Testis (tissue), 2 donors: ENCODE measurements around the gene CACNA2D3.

ENCODE experiments used
- POLR2A ChIP-seq: fragments of 450-650 bp; IDR thresholded peaks from one replicate; pipeline ENCODE4 v1.6.1; 2017; ENCODE audit warnings: antibody characterized with exemption, mild to moderate bottlenecking, moderate library complexity
- TF ChIP-seq, protein P1 (sequence below), 3 experiments: fragments of 450-650 bp in 2 of 3; fragments of 200-600 bp in 1 of 3; sonication (generic) in 1 of 3; IDR thresholded peaks; one replicate each; pipeline ENCODE4 v1.5.1; 2016 to 2019; ENCODE audit warnings: antibody characterized with exemption in 3 of 3, mild to moderate bottlenecking in 2 of 3, moderate library complexity in 1 of 3

DNA sequence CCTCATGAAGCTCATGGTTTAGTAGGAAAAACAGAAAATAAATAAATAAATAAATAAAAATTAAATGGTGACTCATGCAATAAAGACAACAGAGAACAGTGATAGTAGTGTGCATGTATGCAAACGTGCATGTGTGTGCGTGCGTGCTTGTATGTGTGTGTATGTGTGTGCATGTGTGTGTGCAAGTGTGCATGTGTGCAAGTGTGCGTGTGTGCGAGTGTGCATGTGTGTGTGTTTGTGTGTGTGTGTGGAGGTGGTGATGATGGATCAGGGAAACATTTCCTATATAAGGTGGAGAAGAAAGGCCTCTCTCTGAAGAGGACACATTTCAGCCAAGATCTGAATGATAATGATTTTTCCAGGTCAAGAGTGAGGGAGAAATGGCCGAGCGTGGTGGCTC is 47.2 kb downstream of the CACNA2D3 start:
- TF ChIP-seq POLR2A: no peak
- TF ChIP-seq, protein P1, sequence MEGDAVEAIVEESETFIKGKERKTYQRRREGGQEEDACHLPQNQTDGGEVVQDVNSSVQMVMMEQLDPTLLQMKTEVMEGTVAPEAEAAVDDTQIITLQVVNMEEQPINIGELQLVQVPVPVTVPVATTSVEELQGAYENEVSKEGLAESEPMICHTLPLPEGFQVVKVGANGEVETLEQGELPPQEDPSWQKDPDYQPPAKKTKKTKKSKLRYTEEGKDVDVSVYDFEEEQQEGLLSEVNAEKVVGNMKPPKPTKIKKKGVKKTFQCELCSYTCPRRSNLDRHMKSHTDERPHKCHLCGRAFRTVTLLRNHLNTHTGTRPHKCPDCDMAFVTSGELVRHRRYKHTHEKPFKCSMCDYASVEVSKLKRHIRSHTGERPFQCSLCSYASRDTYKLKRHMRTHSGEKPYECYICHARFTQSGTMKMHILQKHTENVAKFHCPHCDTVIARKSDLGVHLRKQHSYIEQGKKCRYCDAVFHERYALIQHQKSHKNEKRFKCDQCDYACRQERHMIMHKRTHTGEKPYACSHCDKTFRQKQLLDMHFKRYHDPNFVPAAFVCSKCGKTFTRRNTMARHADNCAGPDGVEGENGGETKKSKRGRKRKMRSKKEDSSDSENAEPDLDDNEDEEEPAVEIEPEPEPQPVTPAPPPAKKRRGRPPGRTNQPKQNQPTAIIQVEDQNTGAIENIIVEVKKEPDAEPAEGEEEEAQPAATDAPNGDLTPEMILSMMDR (IDR thresholded peaks at IDR 0.05): no peak
